Suppressor macrophage treated with lipopolysaccharide for 1 hour (primary cell): ENCODE data around the gene ZNF92.
A peak's percentile ranks its signal among the peaks of the same experiment; 100 is the strongest.
"Not testable (repeated sequence)": the region's sequence is repeated elsewhere in the genome, so short reads cannot be mapped to it uniquely, and the experiment has no call there.

Source experiments
- DNase-seq, 3 donors: peaks; one replicate each; pipeline ENCODE4 v3.0.0-alpha.2; 2020 to 2022

The ZNF92 gene

DNA sequence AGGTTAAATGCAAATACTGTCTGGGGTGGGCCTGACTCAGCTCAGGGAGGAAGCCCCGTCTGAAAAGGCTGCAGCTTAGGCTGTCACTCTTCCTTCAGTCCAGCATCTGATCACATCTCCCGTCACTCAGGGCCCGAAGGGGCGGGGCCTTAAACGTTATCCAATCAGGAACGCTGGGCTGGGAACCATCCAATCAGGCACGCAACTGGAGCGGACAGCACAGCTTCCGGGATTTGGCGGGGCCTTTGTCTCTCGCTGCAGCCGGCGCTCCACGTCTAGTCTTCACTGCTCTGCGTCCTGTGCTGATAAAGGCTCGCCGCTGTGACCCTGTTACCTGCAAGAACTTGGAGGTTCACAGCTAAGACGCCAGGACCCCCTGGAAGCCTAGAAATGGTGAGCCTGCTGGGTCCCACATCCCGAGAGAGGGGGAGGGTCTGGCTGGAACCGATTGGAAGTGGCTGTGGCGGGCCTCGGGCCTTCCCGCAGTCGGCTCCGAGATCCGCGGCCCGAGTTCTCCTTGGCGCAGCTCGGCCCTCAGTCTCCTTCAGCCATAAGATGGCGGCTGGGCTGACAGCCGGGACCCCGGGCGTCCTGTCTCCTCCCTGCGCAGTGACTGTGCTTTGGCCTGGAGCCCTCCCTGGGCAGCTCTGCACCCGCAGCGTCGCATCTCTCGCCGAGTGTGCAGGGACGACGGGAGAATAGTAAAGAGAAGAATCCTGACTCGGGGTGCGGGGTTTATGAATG lies at the start of gene ZNF92:
ZNF92 (plus strand) TSS at position 248 of the 744 bp plus-strand sequence; CDS start at position 391, 143 bp downstream.
- peak; percentile 97 to 98 (median 97) for DNase-seq

DNA sequence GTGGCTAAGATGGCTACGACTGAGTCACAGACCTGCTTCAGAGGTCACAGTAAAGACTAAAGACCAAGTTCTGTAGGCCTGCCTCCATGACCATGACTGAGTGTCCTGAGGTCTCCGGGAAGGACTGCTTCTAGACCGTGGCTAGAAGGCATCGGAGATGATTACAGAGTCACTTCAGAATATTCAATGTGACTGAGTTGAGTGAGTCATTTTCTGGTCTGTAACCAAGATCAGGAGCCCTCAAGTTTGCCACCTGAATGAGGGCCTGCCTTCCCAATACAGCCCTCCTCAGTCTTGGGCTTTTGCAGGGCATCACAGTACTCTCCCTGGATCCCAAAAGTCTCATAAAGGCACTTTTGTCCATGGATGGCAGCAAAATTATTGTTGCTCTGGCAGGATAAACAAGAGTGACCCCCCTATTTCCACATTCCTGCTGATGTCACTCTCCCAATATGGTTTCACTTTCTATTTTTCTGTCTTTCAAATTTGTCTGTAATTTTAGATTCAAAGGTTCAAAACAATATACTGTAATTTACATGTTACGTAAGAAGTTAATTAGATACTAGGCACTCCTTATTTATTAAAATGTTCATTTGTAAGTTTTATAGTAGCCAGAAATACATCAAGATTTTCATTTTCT lies 47.7 kb upstream of the ZNF92 start:
- no peak for DNase-seq

DNA sequence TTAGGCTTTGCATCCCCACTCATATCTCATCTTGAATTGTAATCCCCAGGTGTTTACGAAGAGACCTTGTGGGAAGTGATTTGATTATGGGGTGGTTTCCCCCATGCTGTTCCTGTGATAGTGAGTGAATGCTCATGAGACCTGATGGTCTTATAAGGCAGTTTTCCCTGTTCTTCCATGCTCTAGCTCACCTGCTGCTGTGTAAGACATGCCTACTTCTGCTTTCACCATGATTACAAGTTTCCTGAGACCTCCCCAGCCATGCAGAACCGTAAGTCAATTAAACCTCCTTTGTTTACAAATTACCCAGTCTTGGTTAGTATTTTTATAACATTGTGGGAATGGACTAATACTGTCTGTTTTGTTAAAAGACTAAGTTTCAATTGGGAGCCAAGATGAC lies 35.3 kb upstream of the ZNF92 start:
- no peak for DNase-seq

DNA sequence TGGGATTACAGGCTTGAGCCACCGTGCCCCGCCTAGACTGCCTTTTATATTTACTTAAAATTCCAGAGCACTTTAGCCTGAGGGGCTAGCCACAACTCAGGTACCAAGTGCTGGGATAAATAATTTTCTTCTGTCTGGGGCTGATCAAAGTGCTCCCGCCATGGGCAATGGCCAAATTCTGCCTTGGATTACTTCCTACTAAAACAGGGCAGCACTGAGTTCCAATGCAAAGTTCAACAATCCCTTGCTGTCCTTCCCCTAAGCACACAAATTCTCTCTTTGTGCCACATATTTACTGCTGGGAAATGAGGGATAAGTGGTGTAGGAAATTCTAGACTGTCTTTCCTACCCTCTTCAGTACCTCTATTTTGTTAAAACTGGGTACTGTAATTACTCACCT lies 34.4 kb upstream of the ZNF92 start:
- DNase-seq = no peak

DNA sequence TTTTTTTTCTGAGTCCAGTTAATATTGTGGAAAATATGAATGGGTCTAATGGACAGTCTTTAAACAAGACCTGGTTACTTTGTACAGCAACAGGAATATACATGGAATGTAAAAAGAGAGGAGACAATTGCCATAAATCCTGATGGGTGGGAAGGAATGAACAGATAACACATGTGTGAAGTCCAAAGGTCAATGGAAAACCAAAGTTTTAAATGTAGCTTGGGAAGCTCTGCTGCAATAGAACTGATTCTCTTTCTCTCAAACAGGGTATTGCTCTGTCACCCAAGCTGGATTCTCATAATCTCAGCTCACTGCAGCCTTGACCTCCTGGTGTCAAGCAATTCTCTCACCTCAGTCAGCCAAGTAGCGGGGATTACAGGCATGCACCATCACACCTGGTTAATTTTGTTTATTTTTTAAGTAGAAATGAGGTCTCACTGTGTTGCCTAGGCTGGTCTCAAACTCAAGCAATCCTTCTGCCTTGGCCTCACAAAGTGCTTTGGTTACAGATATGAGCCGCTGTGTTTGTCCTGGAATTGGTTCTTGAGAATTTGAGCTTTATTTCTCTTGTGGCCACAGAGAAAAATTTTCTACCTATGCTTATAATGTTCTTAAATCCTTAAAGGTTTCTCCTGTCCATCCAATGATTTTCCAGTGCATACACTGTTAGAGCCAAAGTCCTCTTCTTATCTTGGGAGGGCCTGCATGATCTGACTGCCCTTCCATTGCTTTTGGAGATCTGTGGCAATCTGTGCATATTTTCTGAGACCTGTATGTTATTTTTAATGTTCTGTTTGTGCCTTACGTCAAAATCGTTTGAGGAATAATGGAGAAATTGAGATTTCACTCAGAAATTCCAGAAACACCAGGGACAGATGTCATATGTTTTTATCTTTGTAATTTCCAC lies 30.7 kb upstream of the ZNF92 start:
- DNase-seq = no peak

DNA sequence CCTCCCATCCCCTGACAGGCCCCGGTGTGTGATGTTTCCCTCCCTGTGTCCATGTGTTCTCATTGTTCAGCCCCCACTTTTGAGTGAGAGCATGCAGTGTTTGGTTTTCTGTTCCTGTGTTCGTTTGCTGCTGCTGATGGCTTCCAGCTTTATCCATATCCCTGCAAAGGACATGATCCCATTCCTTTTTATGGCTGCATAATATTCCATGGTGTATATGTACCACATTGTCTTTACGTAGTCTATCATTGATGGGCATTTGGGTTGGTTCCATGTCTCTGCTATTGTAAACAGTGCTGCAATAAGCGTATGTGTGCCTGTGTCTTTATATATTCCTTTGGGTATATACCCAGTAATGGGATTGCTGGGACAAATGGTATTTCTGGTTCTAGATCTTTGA lies 29.1 kb upstream of the ZNF92 start:
- not testable (repeated sequence) for DNase-seq

DNA sequence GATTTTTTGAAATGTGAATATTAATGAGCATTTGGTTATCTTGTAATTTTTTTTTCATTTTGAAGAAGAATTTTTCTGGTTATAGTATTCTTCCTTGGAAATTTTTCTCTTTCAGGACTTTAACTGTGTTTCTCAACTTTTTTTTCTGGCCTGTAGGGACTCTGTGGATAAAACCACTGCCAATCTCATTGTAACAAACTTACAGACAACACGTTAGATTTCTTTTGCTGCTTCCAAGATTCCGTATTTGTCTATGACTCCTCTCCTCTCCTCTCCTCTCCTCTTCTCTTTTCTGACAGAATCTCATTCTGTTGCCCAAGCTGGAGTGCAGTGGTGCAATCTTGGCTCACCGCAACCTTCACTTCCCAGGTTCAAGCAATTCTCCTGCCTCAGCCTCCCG lies 19.4 kb upstream of the ZNF92 start:
- no peak for DNase-seq

DNA sequence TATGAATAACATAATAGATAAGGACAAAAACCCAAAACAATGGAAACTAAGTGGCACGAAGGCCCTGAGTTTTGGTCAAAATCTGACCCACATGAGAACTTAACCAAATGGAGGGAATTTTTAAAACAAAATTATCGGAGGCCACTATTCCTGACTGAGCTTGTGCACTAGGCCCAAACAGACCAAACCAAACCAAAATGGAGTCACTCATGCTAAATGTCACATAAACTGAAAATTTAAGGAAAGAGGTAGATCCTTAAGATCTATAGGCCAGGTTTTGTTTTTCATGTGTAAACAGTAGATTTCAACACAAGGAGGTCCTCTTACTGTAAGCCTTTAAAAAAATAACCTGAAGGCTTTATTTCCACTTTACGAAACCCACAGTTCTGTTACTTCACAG lies 3.8 kb upstream of the ZNF92 start:
- DNase-seq = no peak

DNA sequence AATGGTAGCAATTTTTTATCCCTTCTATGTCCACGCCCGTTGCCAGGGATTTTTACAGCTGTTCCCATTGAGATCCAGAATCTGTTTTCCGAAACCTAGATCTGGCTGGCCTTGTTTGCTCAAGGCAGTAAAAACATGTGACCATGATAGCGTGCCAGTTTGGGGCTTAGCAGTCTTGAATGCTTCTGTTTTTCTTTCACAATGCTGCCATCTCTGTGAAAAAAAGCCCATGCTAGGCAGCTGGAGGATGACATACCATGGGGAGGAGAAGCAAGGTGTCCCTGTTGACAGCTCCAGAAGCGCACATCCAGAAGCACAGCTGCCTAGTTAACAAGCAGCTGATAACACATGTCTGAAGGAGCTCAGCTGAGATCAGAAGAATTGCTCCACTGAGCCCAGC lies 2.2 kb upstream of the ZNF92 start:
- DNase-seq = no peak

DNA sequence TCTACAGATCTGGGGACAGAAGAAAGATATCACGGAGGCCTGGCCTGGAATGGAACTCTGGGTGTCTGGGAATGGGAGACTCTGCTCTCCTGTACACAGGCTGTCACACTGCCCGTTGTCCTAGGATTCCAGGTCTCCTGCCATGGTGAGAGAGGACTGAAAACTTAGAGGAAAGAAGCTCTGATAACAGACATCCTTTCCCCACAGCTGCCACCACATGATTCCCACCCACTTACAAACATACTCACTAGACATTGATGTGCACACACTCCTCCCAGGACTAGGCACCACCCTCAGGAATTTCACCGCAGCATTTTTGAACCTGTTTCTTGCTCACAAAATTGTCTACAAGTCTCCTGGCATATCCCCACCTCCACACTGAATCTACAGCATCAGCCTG lies 5.7 kb downstream of the ZNF92 start:
- no peak for DNase-seq

DNA sequence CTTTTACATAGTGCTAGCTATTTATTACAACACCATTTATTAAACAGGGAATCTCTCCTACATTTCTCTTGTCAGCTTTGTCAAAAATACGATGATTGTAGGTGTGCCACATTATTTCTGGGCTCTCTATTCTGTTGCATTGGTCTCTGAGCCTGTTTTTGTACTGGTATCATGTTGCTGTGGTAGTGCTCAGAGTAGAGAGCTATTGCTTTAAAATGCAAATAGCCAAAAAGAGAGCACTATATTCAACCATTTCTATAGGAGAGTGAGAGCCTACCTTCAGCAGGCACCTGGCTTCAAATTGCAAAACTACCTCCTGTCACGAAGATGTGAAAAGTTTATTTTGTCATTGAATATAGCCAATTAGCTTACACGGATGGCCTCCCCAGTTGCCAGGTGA lies 8.1 kb downstream of the ZNF92 start:
- DNase-seq = no peak

DNA sequence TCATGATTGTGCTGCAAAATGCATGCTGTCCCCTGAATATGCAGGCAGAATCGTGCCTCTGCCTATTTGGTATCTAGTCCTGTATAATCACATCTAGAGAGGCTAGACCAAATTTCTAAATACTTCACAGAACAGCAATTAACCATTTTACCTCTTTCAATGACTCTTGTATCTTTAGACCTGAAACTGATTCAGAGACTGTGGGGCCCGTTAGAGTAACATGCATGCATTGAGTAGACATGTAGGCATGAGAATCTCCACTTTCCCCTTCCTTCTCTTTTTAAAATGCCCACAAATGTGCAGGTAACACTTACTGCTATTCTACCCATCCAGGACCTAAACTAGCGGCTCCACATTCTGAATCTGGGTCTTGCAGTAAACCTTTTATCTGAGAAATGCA lies 8.8 kb downstream of the ZNF92 start:
- DNase-seq = no peak

DNA sequence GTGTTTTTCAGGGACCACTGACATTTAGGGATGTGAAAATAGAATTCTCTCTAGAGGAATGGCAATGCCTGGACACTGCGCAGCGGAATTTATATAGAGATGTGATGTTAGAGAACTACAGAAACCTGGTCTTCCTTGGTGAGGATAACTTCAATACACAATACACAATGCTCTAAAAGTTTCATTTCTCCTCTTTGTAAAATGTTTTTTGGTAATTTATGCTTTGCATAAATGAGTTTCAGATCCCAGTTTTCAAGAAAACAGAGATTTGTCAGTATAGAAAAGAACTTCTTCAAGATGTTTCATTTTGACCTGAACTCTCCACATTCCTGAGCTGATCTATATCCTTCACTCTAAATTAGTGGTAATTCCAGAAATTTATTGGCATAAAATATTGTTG lies 14.2 kb downstream of the ZNF92 start:
- DNase-seq = no peak

DNA sequence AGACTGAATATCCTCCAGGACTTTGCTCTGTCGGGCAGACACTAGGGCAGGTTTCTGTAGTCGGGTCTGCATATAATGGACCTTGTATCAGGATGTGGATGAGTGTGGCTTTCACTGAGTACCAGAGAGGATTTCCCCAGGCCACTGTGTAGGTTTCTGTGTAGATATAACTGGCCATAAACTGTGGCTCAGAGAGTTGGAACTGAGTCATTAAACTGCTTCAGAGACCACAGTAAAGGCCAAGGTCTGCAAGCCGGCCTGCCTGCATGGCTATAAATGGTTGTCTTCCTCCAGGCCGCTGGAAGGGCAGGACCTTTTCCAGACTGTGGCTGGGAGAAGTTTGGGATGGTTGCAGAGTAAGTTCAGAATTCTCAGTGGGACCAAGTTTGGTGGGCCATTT lies 16.9 kb downstream of the ZNF92 start:
- DNase-seq = no peak

DNA sequence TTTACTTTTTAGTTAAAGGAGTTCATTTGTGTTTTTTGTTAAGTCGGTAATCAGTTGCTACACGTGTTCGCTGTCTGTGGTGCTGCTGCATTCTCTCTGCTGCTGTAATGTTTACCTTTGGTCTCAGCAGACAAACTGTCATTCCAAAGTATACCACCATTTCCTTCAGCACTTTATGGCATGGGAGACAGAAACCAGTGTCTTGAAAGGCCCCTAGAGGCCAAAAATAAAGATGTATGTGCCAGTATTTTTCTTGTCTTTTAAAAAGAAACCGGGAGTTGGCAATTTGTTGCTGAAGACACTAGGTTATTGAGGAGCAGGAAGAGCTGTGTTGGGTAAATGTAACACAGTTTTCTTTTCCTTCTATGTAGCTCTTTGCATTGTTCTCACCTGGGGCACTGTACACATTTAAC lies 24.1 kb downstream of the ZNF92 start:
- DNase-seq = no peak

DNA sequence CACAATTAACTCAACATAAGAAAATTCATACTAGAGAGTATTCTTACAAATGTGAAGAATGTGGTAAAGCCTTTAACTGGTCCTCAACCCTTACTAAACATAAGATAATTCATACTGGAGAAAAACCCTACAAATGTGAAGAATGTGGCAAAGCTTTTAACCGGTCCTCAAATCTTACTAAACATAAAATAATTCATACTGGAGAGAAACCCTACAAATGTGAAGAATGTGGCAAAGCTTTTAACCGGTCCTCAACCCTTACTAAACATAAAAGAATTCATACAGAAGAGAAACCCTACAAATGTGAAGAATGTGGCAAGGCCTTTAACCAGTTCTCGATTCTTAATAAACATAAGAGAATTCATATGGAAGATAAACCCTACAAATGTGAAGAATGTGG lies 25.0 kb downstream of the ZNF92 start:
- DNase-seq = not testable (repeated sequence)

DNA sequence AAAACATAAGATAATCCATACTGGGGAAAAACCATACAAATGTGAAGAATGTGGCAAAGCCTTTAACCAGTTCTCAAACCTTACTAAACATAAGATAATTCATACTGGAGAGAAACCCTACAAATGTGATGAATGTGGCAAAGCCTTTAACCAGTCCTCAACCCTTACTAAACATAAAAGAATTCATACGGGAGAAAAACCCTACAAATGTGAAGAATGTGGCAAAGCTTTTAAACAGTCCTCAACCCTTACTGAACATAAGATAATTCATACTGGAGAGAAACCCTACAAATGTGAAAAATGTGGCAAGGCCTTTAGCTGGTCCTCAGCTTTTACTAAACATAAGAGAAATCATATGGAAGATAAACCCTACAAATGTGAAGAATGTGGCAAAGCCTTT lies 25.4 kb downstream of the ZNF92 start:
- not testable (repeated sequence) for DNase-seq

DNA sequence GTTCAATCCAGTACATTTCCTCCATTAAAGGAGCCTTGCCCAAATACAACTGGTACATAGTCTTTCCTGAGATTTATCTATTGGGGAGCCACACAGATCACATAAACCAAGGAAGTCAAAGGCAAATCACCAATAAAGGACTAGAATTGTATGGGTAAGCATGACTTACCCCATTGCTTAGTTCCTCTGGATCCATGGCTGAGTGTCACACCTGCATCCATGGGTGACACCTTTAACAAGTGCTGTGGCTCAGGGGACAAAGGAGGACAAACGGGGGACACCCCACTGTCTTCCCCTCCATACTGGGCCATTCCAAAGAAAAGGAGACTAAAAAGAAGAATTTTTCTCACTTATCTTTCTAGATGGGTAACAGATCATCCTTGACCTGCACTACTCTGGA lies 30.4 kb downstream of the ZNF92 start:
- no peak for DNase-seq

DNA sequence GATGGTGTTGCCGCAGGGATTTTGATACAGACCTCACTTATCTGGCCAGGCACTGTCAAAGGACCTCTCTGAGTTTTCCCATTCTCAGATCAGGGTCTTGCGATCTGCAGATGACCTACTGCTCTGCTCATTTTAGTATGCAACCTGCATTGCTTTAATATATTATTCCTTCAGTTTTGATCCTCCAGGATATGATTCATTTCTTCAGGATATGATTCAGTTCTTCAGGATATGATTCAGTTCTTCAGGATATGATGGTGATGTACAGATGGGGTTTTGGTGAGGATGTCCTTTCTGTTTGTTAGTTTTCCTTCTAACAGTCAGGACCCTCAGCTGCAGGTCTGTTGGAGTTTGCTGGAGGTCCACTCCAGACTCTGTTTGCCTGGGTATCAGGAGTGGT lies 33.1 kb downstream of the ZNF92 start:
- DNase-seq = not testable (repeated sequence)

DNA sequence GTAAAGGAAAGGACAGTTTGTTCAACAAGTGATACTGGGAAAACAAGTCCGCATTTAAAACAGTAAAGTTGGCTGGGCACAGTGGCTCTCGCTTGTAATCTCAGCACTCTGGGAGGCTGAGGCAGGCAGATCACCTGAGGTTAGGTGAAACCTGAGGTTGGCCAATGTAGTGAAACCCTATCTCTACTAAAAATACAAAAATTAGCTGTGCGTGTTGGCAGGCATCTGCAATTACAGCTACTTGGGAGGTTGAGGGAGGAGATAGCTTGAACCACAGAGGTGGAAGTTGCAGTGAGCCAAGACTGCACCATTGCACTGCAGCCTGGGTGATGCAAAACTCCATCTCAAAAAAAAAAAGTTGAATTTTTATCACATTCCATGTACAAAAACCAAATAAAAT lies 35.7 kb downstream of the ZNF92 start:
- no peak for DNase-seq

DNA sequence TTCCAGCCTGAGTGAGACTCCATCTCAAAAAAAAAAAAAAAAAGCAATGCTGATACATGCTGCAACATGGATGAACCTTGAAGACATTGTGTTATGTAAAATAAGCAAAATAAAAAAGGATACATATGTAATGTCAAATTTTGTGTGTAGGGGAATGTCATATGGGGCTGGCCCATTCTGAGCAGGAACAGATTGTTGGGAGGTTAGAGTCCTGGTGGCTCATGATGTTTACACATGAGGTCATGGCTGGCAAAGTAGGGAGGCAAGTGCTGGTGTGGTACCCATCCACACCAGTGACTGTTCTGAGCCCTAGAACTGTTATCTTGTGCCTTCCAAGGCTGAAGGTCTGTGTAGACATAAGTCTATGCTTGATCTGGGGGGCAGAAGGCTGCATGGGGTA lies 37.6 kb downstream of the ZNF92 start:
- DNase-seq = no peak

DNA sequence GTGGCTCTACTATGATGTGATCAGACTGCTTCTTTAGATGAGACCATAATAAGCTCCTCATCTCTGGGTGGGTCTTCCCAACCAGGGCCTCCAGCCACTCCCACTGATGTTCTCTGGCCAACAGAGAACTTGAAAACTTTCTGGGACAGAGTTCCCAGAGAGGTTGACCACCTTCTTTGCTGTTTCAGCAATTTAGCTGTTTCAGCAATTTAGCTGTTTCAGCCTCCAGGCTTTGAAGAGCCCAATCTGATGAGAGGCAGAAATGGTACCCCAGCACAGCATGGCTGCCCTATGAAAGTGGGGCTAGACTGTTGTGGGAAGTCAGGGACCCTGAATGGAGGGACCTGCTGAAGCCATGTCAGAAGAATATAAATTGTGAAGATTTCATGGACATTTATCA lies 49.0 kb downstream of the ZNF92 start:
- DNase-seq = no peak

DNA sequence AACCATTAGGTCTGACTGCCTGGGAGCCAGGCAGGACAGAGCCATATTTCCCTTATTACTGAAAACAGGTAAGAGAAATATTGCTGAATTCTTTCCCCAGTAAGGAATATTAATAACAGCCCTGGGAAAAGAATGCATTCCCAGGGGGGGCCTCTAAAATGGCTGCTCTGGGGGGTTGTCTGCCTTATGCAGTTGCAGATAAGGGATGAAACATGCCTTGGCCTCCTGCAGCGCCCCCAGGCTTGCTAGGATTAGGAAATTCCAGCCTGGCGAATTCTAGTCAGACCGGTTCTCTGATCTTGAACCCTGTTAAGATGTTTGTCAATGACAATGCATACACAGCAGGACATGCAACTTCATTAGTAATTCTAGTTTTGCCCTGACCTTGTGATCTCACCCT lies 49.6 kb downstream of the ZNF92 start:
- DNase-seq = not testable (repeated sequence)
